COLO668 (cell line): ENCODE measurements around the gene CMTM7.

ENCODE experiments used
- DNase-seq: peaks from one replicate; lab custom pipeline; 2025; ENCODE audit not compliant: unreplicated experiment; lab: John Stamatoyannopoulos, UW

CMTM7 gene

GRCh38 chr3:32391643-32392535 is at the start of gene CMTM7:
Gene CMTM7, plus strand, starts transcription at chr3:32391853. Its CDS starts 54 bp downstream, at chr3:32391907.
- peak; percentile 52 for DNase-seq

- no peak for DNase-seq
Measured at GRCh38 chr3:32347343-32348125, 44.1 kb upstream of the CMTM7 start.

- DNase-seq, result no peak
Measured at GRCh38 chr3:32349184-32349583, 42.5 kb upstream of the CMTM7 start.

- no peak for DNase-seq
Measured at GRCh38 chr3:32352563-32352962, 39.1 kb upstream of the CMTM7 start.

- no peak for DNase-seq
Measured at GRCh38 chr3:32353351-32353750, 38.3 kb upstream of the CMTM7 start.

- DNase-seq, result no peak
Measured at GRCh38 chr3:32354362-32354778, 37.3 kb upstream of the CMTM7 start.

GRCh38 chr3:32355751-32356291 is 35.8 kb upstream of the CMTM7 start:
- DNase-seq, result no peak

GRCh38 chr3:32359766-32360492 is 31.7 kb upstream of the CMTM7 start:
- DNase-seq, result no peak

- DNase-seq, result no peak
Measured at GRCh38 chr3:32360493-32360827, 31.2 kb upstream of the CMTM7 start.

- no peak for DNase-seq
Measured at GRCh38 chr3:32366638-32367397, 24.8 kb upstream of the CMTM7 start.

- no peak for DNase-seq
Measured at GRCh38 chr3:32367442-32367841, 24.2 kb upstream of the CMTM7 start.

GRCh38 chr3:32371461-32372212 is 20.0 kb upstream of the CMTM7 start:
- no peak for DNase-seq

- DNase-seq, result no peak
Measured at GRCh38 chr3:32372213-32372490, 19.5 kb upstream of the CMTM7 start.

GRCh38 chr3:32373276-32373675 is 18.4 kb upstream of the CMTM7 start:
- DNase-seq, result peak; percentile 39

GRCh38 chr3:32373844-32374243 is 17.8 kb upstream of the CMTM7 start:
- DNase-seq, result no peak

- DNase-seq, result peak; percentile 37
Measured at GRCh38 chr3:32374788-32375595, 16.7 kb upstream of the CMTM7 start.

GRCh38 chr3:32375596-32375930 is 16.1 kb upstream of the CMTM7 start:
- DNase-seq, result no peak

GRCh38 chr3:32376115-32376514 is 15.5 kb upstream of the CMTM7 start:
- no peak for DNase-seq

GRCh38 chr3:32379831-32380500 is 11.7 kb upstream of the CMTM7 start:
- no peak for DNase-seq
